ENCODE measurements around the gene SUFU.

GRCh38 chr10:102682416-102682815, 178.6 kb downstream of the SUFU start:
- TF ChIP-seq POLR2A (IDR thresholded peaks at IDR 0.05; ENCODE audit: low read depth, low read length) (no peak), POLR2AphosphoS5 (IDR thresholded peaks at IDR 0.05; ENCODE audit: low read depth, low read length) (no peak), TAF1 (IDR thresholded peaks at IDR 0.05; ENCODE audit: low read depth, low read length) (no peak), PAX5 (IDR thresholded peaks at IDR 0.05; ENCODE audit: insufficient read depth, low read length, severe bottlenecking) (no peak), SPI1 (IDR thresholded peaks at IDR 0.05; ENCODE audit: low read depth, low read length) (no peak), POU2F2 (IDR thresholded peaks at IDR 0.05; ENCODE audit: low read depth, low read length) (no peak)

Measured in GM12891 (cell line).